ENCODE data around the gene UNKL. TPM values are rescaled to one million over a fixed set of nuclear protein-coding genes. Genes with fewer than 3 reads are reported as not detected.

UNKL gene
- total and polyA plus RNA-seq, 10 donors, result 6.6 to 80.0 (median 44.4) TPM

DNA sequence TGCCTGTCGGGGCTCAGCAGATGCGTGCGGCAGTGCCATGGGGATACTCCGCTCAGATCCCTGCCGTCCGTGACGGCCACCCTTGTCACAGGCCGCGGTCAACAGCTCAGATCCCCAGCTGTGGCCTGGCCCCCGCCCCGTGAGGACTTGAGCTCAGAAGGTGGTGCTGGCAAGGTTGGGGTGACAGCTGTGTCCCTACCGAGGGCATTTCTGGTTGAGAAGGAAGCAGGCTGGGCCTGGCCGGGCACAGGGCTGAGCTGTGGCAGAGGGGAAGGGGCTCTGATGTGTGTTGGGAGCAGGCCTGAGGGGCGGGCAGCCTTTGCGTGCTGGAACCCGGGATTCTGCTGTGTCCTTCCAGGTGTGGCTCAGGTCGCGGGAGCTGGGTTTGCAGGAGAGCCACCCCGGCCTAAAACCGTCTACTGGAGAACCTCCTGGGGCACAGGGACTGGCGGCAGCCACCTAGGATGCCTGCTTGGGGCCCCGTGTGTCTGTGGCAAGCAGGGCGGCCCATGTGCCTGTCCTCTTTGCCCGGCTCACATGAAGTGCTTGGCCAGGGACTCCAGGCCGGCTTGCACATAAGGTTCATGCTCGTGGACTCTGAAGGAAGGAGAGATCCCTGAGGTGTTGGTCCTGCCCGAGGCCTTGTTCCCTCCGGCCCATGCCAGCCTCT lies 100.0 kb downstream of the UNKL start:
- DNase-seq, result no peak
- H3K4me1 ChIP-seq, result peaks cover 24 to 66% (median 45%) of the 10 kb centered on the region in 6 donors

DNA sequence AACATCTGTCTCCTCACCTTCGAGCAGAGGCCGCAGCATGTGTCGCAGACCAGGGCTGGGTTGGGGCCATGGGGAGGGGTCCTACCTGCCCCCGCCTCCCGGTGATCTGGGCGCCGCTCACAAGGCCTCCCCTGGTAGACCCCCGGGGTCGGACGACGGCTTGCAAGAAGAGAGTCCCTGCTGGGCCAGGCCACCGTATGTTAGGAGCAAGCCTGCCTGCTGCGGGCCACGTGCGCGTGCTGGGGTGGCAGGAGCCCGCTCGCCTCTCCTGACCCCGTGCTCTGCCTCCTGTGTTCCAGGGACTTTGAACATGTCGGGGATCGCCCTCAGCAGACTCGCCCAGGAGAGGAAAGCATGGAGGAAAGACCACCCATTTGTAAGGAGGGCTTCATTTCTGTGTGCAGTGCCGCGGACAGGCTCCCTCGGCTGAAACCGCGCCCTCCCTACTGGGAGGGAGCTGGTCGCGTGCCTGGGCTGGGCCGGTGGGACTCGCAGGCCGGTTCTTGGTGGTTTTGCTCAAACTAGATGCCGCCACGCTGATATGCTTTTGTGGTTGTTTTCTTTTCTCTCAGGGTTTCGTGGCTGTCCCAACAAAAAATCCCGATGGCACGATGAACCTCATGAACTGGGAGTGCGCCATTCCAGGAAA lies 100.7 kb downstream of the UNKL start:
- Histone ChIP-seq H3K27me3 (replicated peaks in 1 of 7) (no peaks in the 10 kb centered on the region), H3K9me3 (no peaks in the 10 kb centered on the region), H3K27ac (no peak overlapping the region), H3K4me3 (no peak overlapping the region), H3K36me3 (peaks cover 3 to 74% (median 62%) of the 10 kb centered on the region in 6 donors), H3K4me1 (peaks cover 24 to 59% (median 46%) of the 10 kb centered on the region in 6 donors)
- 88 to 91% (median 90%) methylated on average over 25 to 38 of the region's 38 CpGs for WGBS, 5 donors
- intact Hi-C loops (cut with DNase I; ENCODE audit: low total_unique reads), result no loop called here
- TF ChIP-seq POLR2A (IDR thresholded peaks at IDR 0.05) (no peak), POLR2AphosphoS5 (IDR thresholded peaks at IDR 0.05) (peak in 1 of 3 donors; percentile 41)
- TF ChIP-seq, protein P1, sequence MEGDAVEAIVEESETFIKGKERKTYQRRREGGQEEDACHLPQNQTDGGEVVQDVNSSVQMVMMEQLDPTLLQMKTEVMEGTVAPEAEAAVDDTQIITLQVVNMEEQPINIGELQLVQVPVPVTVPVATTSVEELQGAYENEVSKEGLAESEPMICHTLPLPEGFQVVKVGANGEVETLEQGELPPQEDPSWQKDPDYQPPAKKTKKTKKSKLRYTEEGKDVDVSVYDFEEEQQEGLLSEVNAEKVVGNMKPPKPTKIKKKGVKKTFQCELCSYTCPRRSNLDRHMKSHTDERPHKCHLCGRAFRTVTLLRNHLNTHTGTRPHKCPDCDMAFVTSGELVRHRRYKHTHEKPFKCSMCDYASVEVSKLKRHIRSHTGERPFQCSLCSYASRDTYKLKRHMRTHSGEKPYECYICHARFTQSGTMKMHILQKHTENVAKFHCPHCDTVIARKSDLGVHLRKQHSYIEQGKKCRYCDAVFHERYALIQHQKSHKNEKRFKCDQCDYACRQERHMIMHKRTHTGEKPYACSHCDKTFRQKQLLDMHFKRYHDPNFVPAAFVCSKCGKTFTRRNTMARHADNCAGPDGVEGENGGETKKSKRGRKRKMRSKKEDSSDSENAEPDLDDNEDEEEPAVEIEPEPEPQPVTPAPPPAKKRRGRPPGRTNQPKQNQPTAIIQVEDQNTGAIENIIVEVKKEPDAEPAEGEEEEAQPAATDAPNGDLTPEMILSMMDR (IDR thresholded peaks at IDR 0.05 in 8 of 11, conservative IDR thresholded peaks at IDR 0.05 in 3 of 11), result no peak
- DNase-seq, result no peak

More for the DNA sequence above, 100.0 kb downstream of the UNKL start:
- peak in 1 of 3 donors; percentile 22 for TF ChIP-seq POLR2AphosphoS5 (IDR thresholded peaks at IDR 0.05)
- TF ChIP-seq, protein P1 (IDR thresholded peaks at IDR 0.05 in 8 of 11, conservative IDR thresholded peaks at IDR 0.05 in 3 of 11), result no peak
- no peaks in the 10 kb centered on the region for H3K9me3 ChIP-seq
- no peak overlapping the region for H3K4me3 ChIP-seq
- no peak overlapping the region for H3K27ac ChIP-seq
- intact Hi-C loops (cut with DNase I; ENCODE audit: low total_unique reads), result no loop called here
- H3K27me3 ChIP-seq (replicated peaks in 1 of 7), result no peaks in the 10 kb centered on the region
- WGBS, 5 donors, result 86 to 92% (median 89%) methylated on average over 14 to 28 of the region's 28 CpGs
- H3K36me3 ChIP-seq, result peaks cover 3 to 81% (median 69%) of the 10 kb centered on the region in 6 donors

Other genes with a start within 250 kb of the UNKL start
- under 1 TPM in 1 of 7 donors, not detected in 6; 0.46 TPM for gene TPSG1, start 189.4 kb downstream of the UNKL start, total RNA-seq
- gene TPSG1, start 189.4 kb downstream of the UNKL start, polyA plus RNA-seq, result not detected
- gene TPSB2, start 184.5 kb downstream of the UNKL start, total RNA-seq, result 1 to 10 TPM in 4 of 7 donors, not detected in 3; 1.1 to 8.2 (median 4.5) TPM
- under 1 TPM in 2 of 3 donors, not detected in 1; 0.29 to 0.50 TPM for gene TPSB2, start 184.5 kb downstream of the UNKL start, polyA plus RNA-seq
- gene TPSAB1, start 174.0 kb downstream of the UNKL start, total RNA-seq, result 10 to 100 TPM in 2 of 7 donors, 1 to 10 TPM in 3, under 1 TPM in 1, not detected in 1; 0.60 to 17.9 (median 1.8) TPM
- gene TPSAB1, start 174.0 kb downstream of the UNKL start, polyA plus RNA-seq, result under 1 TPM; 0.26 to 0.65 (median 0.59) TPM
- gene TPSD1, start 158.6 kb downstream of the UNKL start, total RNA-seq, result under 1 TPM in 1 of 7 donors, not detected in 6; 0.76 TPM
- under 1 TPM in 1 of 3 donors, not detected in 2; 0.11 TPM for gene TPSD1, start 158.6 kb downstream of the UNKL start, polyA plus RNA-seq
- 100 to 1,000 TPM; 101 to 142 (median 129) TPM for gene UBE2I, start 105.1 kb downstream of the UNKL start, total RNA-seq
- 10 to 100 TPM; 78.1 to 94.9 (median 83.7) TPM for gene UBE2I, start 105.1 kb downstream of the UNKL start, polyA plus RNA-seq
- 10 to 100 TPM in 2 of 7 donors, 1 to 10 TPM in 5; 5.0 to 15.7 (median 6.7) TPM for gene BAIAP3, start 81.1 kb downstream of the UNKL start, total RNA-seq
- gene BAIAP3, start 81.1 kb downstream of the UNKL start, polyA plus RNA-seq, result 1 to 10 TPM; 2.7 to 7.3 (median 3.0) TPM
- 10 to 100 TPM; 31.1 to 73.1 (median 41.5) TPM for gene TSR3, start 62.8 kb downstream of the UNKL start, total RNA-seq
- gene TSR3, start 62.8 kb downstream of the UNKL start, polyA plus RNA-seq, result 10 to 100 TPM; 38.0 to 65.9 (median 55.2) TPM
- 10 to 100 TPM; 60.4 to 80.6 (median 73.4) TPM for gene GNPTG, start 62.8 kb downstream of the UNKL start, total RNA-seq
- gene GNPTG, start 62.8 kb downstream of the UNKL start, polyA plus RNA-seq, result 10 to 100 TPM; 55.6 to 62.8 (median 56.7) TPM
- gene UQCC4, start 6.0 kb upstream of the UNKL start, total RNA-seq, result 10 to 100 TPM in 6 of 7 donors, 1 to 10 TPM in 1; 7.9 to 13.5 (median 10.7) TPM
- 10 to 100 TPM; 20.9 to 33.9 (median 23.4) TPM for gene UQCC4, start 6.0 kb upstream of the UNKL start, polyA plus RNA-seq
- 1 to 10 TPM in 1 of 7 donors, under 1 TPM in 1, not detected in 5; 0.73 to 1.3 TPM for gene PERCC1, start 16.4 kb upstream of the UNKL start, total RNA-seq
- gene PERCC1, start 16.4 kb upstream of the UNKL start, polyA plus RNA-seq, result under 1 TPM in 1 of 3 donors, not detected in 2; 0.11 TPM
- gene CCDC154, start 29.9 kb upstream of the UNKL start, total RNA-seq, result 1 to 10 TPM; 1.6 to 6.4 (median 3.8) TPM
- 10 to 100 TPM in 2 of 3 donors, 1 to 10 TPM in 1; 8.3 to 18.2 (median 10.8) TPM for gene CCDC154, start 29.9 kb upstream of the UNKL start, polyA plus RNA-seq
- gene CLCN7, start 60.3 kb upstream of the UNKL start, total RNA-seq, result 100 to 1,000 TPM in 6 of 7 donors, 10 to 100 TPM in 1; 76.5 to 146 (median 127) TPM
- gene CLCN7, start 60.3 kb upstream of the UNKL start, polyA plus RNA-seq, result 100 to 1,000 TPM in 1 of 3 donors, 10 to 100 TPM in 2; 43.2 to 117 (median 59.6) TPM
- under 1 TPM in 5 of 7 donors, not detected in 2; 0.23 to 0.85 (median 0.60) TPM for gene PTX4, start 74.2 kb upstream of the UNKL start, total RNA-seq
- gene PTX4, start 74.2 kb upstream of the UNKL start, polyA plus RNA-seq, result under 1 TPM in 2 of 3 donors, not detected in 1; 0.03 to 0.19 TPM
- gene TELO2, start 78.7 kb upstream of the UNKL start, total RNA-seq, result 10 to 100 TPM; 28.5 to 64.2 (median 44.0) TPM
- gene TELO2, start 78.7 kb upstream of the UNKL start, polyA plus RNA-seq, result 100 to 1,000 TPM in 1 of 3 donors, 10 to 100 TPM in 2; 60.3 to 110 (median 83.5) TPM
- 10 to 100 TPM; 12.6 to 47.1 (median 26.9) TPM for gene TMEM204, start 119.0 kb upstream of the UNKL start, total RNA-seq
- 10 to 100 TPM; 10.1 to 21.0 (median 13.6) TPM for gene TMEM204, start 119.0 kb upstream of the UNKL start, polyA plus RNA-seq
- 10 to 100 TPM in 5 of 7 donors, 1 to 10 TPM in 2; 7.8 to 14.5 (median 12.3) TPM for gene IFT140, start 197.4 kb upstream of the UNKL start, total RNA-seq
- 1 to 10 TPM; 4.2 to 6.5 (median 4.3) TPM for gene IFT140, start 197.4 kb upstream of the UNKL start, polyA plus RNA-seq
- 10 to 100 TPM; 15.5 to 32.4 (median 21.6) TPM for gene CRAMP1, start 197.7 kb upstream of the UNKL start, total RNA-seq
- gene CRAMP1, start 197.7 kb upstream of the UNKL start, polyA plus RNA-seq, result 10 to 100 TPM in 1 of 3 donors, 1 to 10 TPM in 2; 3.0 to 10.2 (median 3.2) TPM